Measurements from ENCODE around the gene RHAG. TPM values are rescaled to one million over a fixed set of nuclear protein-coding genes. Genes with fewer than 3 reads are reported as not detected.

The RHAG gene
- total and polyA plus RNA-seq, 2 donors (not counting 1 experiment from before 2014, with no cell fraction given), result not detected

DNA sequence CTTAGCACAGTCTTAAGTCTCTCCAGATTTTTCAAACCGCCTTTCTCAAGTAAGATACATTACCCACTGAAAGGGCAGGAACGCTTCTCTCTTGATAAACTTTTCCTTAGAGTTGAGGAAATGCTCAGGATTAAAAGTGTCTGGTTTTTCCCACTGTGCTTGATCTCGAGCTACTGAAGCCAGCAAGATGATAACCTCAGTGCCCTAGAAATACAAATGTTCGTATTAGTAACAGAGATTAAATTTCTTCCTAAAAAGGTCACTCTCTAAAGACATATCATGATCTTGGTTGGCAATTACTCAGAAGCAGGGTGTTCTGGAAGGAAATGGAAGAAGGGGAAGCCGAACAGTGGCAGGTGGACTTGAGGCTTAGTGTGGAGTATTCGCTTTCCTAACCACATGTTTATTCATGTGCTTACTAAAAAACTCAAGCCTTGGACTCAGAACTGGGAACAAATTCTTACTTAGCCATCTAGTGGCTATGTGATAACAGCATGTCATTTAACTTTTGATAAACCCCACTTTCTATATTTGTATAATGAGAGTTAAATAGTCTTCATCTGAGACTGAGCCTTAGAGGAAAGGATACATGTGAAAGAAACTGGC lies 66.1 kb downstream of the RHAG start:
- POLR2A ChIA-PET, result no interaction called here
- H2AFZ ChIP-seq (ENCODE audit: insufficient read depth, low read depth, low read length, poor library complexity, severe bottlenecking), result no peak overlapping the region
- H3K27ac Mint-ChIP-seq, result no peak overlapping the region
- H3K9me3 Mint-ChIP-seq (ENCODE audit: insufficient read depth), result no peaks in the 10 kb centered on the region
- H3K79me2 ChIP-seq (ENCODE audit: control insufficient read depth, insufficient read depth, low read length), result no peaks in the 10 kb centered on the region
- no peak overlapping the region for H3K4me3 ChIP-seq (ENCODE audit: control extremely low read depth in 1 of 5, extremely low read depth in 1 of 5, insufficient read depth in 1 of 5, low read depth in 2 of 5, low read length in 4 of 5)
- intact Hi-C loops (cut with micrococcal nuclease), result no loop called here
- H3K27ac ChIP-seq (ENCODE audit: low read length in 2 of 2), result no peak overlapping the region
- no peaks in the 10 kb centered on the region for H4K20me1 ChIP-seq (ENCODE audit: control insufficient read depth, insufficient read depth, low read length, poor library complexity, severe bottlenecking)
- no peaks in the 10 kb centered on the region for H3K27me3 ChIP-seq (replicated peaks in 1 of 4; ENCODE audit: control extremely low read depth in 1 of 4, control insufficient read depth in 3 of 4, insufficient read depth in 4 of 4, low read length in 3 of 4)
- H3K9ac ChIP-seq (ENCODE audit: low read length), result no peak overlapping the region
- no peaks in the 10 kb centered on the region for H3K36me3 ChIP-seq (replicated peaks in 1 of 2; ENCODE audit: control extremely low read depth in 1 of 2, control insufficient read depth in 1 of 2, extremely low read depth in 1 of 2, insufficient read depth in 2 of 2, low read length in 1 of 2)
- ATAC-seq (ENCODE audit: low read depth), result no peak
- 60% methylated on average over 1 of the region's 6 CpGs for WGBS (ENCODE audit: insufficient coverage)
- H3K4me2 ChIP-seq (replicated peaks; ENCODE audit: low read depth, low read length, poor library complexity, severe bottlenecking), result no peak overlapping the region
- peaks cover 2% of the 10 kb centered on the region for H3K27me3 Mint-ChIP-seq
- H3K4me1 ChIP-seq (ENCODE audit: control insufficient read depth in 2 of 2, insufficient read depth in 2 of 2, low read length in 2 of 2), result no peaks in the 10 kb centered on the region
- H3K4me1 Mint-ChIP-seq, result no peaks in the 10 kb centered on the region
- no peak for DNase-seq
- no peak overlapping the region for H3K4me3 Mint-ChIP-seq
- CTCF ChIA-PET, result no interaction called here
- no peaks in the 10 kb centered on the region for H3K9me3 ChIP-seq (ENCODE audit: control extremely low read depth in 1 of 3, control insufficient read depth in 2 of 3, insufficient read depth in 1 of 3, low read length in 2 of 3)
- TF ChIP-seq EZH2 (IDR thresholded peaks at IDR 0.05; ENCODE audit: borderline replicate concordance, insufficient read depth, low read depth, low read length, poor library complexity, severe bottlenecking), result no peak
- TF ChIP-seq, protein P1, sequence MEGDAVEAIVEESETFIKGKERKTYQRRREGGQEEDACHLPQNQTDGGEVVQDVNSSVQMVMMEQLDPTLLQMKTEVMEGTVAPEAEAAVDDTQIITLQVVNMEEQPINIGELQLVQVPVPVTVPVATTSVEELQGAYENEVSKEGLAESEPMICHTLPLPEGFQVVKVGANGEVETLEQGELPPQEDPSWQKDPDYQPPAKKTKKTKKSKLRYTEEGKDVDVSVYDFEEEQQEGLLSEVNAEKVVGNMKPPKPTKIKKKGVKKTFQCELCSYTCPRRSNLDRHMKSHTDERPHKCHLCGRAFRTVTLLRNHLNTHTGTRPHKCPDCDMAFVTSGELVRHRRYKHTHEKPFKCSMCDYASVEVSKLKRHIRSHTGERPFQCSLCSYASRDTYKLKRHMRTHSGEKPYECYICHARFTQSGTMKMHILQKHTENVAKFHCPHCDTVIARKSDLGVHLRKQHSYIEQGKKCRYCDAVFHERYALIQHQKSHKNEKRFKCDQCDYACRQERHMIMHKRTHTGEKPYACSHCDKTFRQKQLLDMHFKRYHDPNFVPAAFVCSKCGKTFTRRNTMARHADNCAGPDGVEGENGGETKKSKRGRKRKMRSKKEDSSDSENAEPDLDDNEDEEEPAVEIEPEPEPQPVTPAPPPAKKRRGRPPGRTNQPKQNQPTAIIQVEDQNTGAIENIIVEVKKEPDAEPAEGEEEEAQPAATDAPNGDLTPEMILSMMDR (IDR thresholded peaks at IDR 0.05), result no peak

DNA sequence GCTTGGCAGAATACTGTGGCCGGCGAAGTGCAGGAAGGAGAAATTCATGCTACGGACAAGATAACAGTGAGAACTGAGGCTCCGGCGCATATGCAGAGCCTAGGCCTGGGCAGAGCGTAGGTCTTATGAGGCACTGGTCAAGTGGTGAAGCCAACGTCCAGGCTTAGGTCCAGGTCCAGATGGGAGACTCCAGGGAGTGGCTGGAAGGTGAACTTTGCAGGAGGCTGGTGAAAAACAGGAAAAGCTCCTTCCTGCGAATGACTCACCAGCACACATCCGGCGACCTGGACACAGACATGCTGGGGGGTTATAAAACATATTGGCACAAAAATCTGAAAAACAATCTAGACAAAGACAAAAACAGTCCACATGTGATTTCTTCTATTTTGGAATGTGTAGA lies 70.8 kb downstream of the RHAG start:
- intact Hi-C loops (cut with micrococcal nuclease), result no loop called here
- H3K4me3 ChIP-seq (ENCODE audit: control extremely low read depth in 1 of 5, extremely low read depth in 1 of 5, insufficient read depth in 1 of 5, low read depth in 2 of 5, low read length in 4 of 5), result no peak overlapping the region
- TF ChIP-seq, protein P1 (IDR thresholded peaks at IDR 0.05), result no peak
- no peak for TF ChIP-seq EZH2 (IDR thresholded peaks at IDR 0.05; ENCODE audit: borderline replicate concordance, insufficient read depth, low read depth, low read length, poor library complexity, severe bottlenecking)
- ATAC-seq (ENCODE audit: low read depth), result no peak
- H3K36me3 ChIP-seq (replicated peaks in 1 of 2; ENCODE audit: control extremely low read depth in 1 of 2, control insufficient read depth in 1 of 2, extremely low read depth in 1 of 2, insufficient read depth in 2 of 2, low read length in 1 of 2), result no peaks in the 10 kb centered on the region
- no peak overlapping the region for H3K27ac Mint-ChIP-seq
- no peaks in the 10 kb centered on the region for H3K9me3 Mint-ChIP-seq (ENCODE audit: insufficient read depth)
- no peak overlapping the region for H3K9ac ChIP-seq (ENCODE audit: low read length)
- no peak for DNase-seq
- POLR2A ChIA-PET, result no interaction called here
- H4K20me1 ChIP-seq (ENCODE audit: control insufficient read depth, insufficient read depth, low read length, poor library complexity, severe bottlenecking), result no peaks in the 10 kb centered on the region
- WGBS (ENCODE audit: insufficient coverage), result 81% methylated on average over 7 of the region's 10 CpGs
- no peaks in the 10 kb centered on the region for H3K4me1 Mint-ChIP-seq
- H3K79me2 ChIP-seq (ENCODE audit: control insufficient read depth, insufficient read depth, low read length), result no peaks in the 10 kb centered on the region
- peaks cover 2% of the 10 kb centered on the region for H3K27me3 Mint-ChIP-seq
- H3K4me3 Mint-ChIP-seq, result no peak overlapping the region
- no peaks in the 10 kb centered on the region for H3K9me3 ChIP-seq (ENCODE audit: control extremely low read depth in 1 of 3, control insufficient read depth in 2 of 3, insufficient read depth in 1 of 3, low read length in 2 of 3)
- no peak overlapping the region for H3K27ac ChIP-seq (ENCODE audit: low read length in 2 of 2)
- no peaks in the 10 kb centered on the region for H3K27me3 ChIP-seq (replicated peaks in 1 of 4; ENCODE audit: control extremely low read depth in 1 of 4, control insufficient read depth in 3 of 4, insufficient read depth in 4 of 4, low read length in 3 of 4)
- CTCF ChIA-PET, result no interaction called here
- no peak overlapping the region for H2AFZ ChIP-seq (ENCODE audit: insufficient read depth, low read depth, low read length, poor library complexity, severe bottlenecking)
- no peak overlapping the region for H3K4me2 ChIP-seq (replicated peaks; ENCODE audit: low read depth, low read length, poor library complexity, severe bottlenecking)
- no peaks in the 10 kb centered on the region for H3K4me1 ChIP-seq (ENCODE audit: control insufficient read depth in 2 of 2, insufficient read depth in 2 of 2, low read length in 2 of 2)

All from B cell (primary cell).